Keratinocyte (primary cell): ENCODE results near the gene IGSF8. TPM values are rescaled to one million over a fixed set of nuclear protein-coding genes. Genes with fewer than 3 reads are reported as not detected.

ENCODE experiments used
- DNase-seq: peaks from one replicate; pipeline ENCODE4 v3.0.0-alpha.2; 2011; ENCODE audit warnings: low read depth, missing footprints, low spot score
- FAIRE-seq: peaks from 2 replicates; lab custom pipeline; 2011; peaks lifted over from hg19 to GRCh38; lab: Jason Lieb, UNC
- H2AFZ ChIP-seq: 2 replicates; pipeline ENCODE4 v1.6.0; 2012; ENCODE audit warnings: low read length, control low read depth, inconsistent platforms; ENCODE audit not compliant: control insufficient read depth
- H3K27ac ChIP-seq: 2 replicates; pipeline ENCODE4 v1.5.1; 2011; ENCODE audit warnings: low read length; ENCODE audit not compliant: control insufficient read depth, insufficient read depth
- H3K27me3 ChIP-seq: 3 replicates; pipeline ENCODE4 v1.6.0; 2011; ENCODE audit warnings: low read length; ENCODE audit not compliant: control insufficient read depth, insufficient read depth; ENCODE audit errors: extremely low read depth
- H3K36me3 ChIP-seq, 2 experiments: 2 replicates in 1 of 2; 3 replicates in 1 of 2; pipeline ENCODE4 v1.5.1; 2011; ENCODE audit warnings: low read length in 2 of 2, mild to moderate bottlenecking in 1 of 2; ENCODE audit not compliant: control insufficient read depth in 2 of 2, insufficient read depth in 2 of 2; ENCODE audit errors: extremely low read depth in 1 of 2
- H3K4me1 ChIP-seq: 3 replicates; pipeline ENCODE4 v1.5.1; 2011; ENCODE audit warnings: low read length; ENCODE audit not compliant: control insufficient read depth, insufficient read depth; ENCODE audit errors: extremely low read depth
- H3K4me2 ChIP-seq: 3 replicates; pipeline ENCODE4 v1.6.0; 2011; ENCODE audit warnings: low read depth, low read length; ENCODE audit not compliant: control insufficient read depth, insufficient read depth; ENCODE audit errors: extremely low read depth
- H3K4me3 ChIP-seq, 3 experiments: fragments of 200-600 bp in 1 of 3; sonication (generic) in 1 of 3; 2 replicates in 2 of 3; 3 replicates in 1 of 3; pipeline ENCODE4 v1.5.1; 2011 to 2016; ENCODE audit warnings: low read length in 3 of 3, mild to moderate bottlenecking in 3 of 3, control low read depth in 2 of 3, inconsistent platforms in 1 of 3, low read depth in 1 of 3, mixed read lengths in 1 of 3, mixed run types in 1 of 3, moderate library complexity in 1 of 3; ENCODE audit not compliant: control insufficient read depth in 2 of 3, insufficient read depth in 2 of 3; ENCODE audit errors: extremely low read depth in 1 of 3
- H3K79me2 ChIP-seq: 2 replicates; pipeline ENCODE4 v1.6.0; 2012; ENCODE audit warnings: low read length; ENCODE audit not compliant: control insufficient read depth, insufficient read depth
- H3K9ac ChIP-seq: 3 replicates; pipeline ENCODE4 v1.6.0; 2011; ENCODE audit warnings: low read length; ENCODE audit not compliant: control insufficient read depth, insufficient read depth; ENCODE audit errors: extremely low read depth
- H3K9me1 ChIP-seq: 3 replicates; pipeline ENCODE4 v1.6.0; 2011; ENCODE audit warnings: low read length; ENCODE audit not compliant: control insufficient read depth, insufficient read depth; ENCODE audit errors: extremely low read depth
- H3K9me3 ChIP-seq: 2 replicates; pipeline ENCODE4 v1.5.1; 2012; ENCODE audit warnings: low read depth, low read length; ENCODE audit not compliant: control insufficient read depth
- H4K20me1 ChIP-seq: 3 replicates; pipeline ENCODE4 v1.6.0; 2011; ENCODE audit warnings: low read length; ENCODE audit not compliant: control insufficient read depth, insufficient read depth; ENCODE audit errors: extremely low read depth
- CTCF ChIP-seq, 3 experiments: IDR thresholded peaks in 1 of 3; conservative IDR thresholded peaks in 1 of 3; optimal IDR thresholded peaks in 1 of 3; 2 replicates in 2 of 3; 3 replicates in 1 of 3; pipeline versions ENCODE3 to v1.5.1; 2011; ENCODE audit warnings: low read length in 3 of 3, mild to moderate bottlenecking in 3 of 3, moderate library complexity in 2 of 3, control low read depth in 1 of 3, inconsistent platforms in 1 of 3; ENCODE audit not compliant: insufficient read depth in 2 of 3; ENCODE audit errors: extremely low read depth in 1 of 3
- EZH2 ChIP-seq: IDR thresholded peaks from one replicate; pipeline ENCODE4 v1.6.1; 2012; ENCODE audit warnings: inconsistent platforms, mild to moderate bottlenecking, low read length, moderate library complexity
- dilution Hi-C: fragments of 300-500 bp; cut with MboI; formaldehyde crosslinking; loops from one replicate; pipeline ENCODE4 v1.7.0; 2020; ENCODE audit warnings: low sequenced_read_pairs; ENCODE audit not compliant: extremely low pct_ligation_motif_present
- polyA plus RNA-seq, 5 experiments: library from polyadenylated mRNA; depleted of rRNA in 3 of 5; stranded (reverse) in 3 of 5; stranded (forward) in 1 of 5; unstranded in 1 of 5; fragments of >200 nt; gene quantifications; 1 replicate in 1 of 5; 2 replicates in 3 of 5; 3 replicates in 1 of 5; pipeline versions ENCODE4 v1.2.1 to v1.2.3, GENCODE V29; 2011 to 2012; ENCODE audit warnings: missing spikeins in 2 of 5, low read depth in 1 of 5, low replicate concordance in 1 of 5

The IGSF8 gene
- polyA plus RNA-seq, 1 donor (not counting 4 experiments of a cell fraction or from before 2014, with no cell fraction given), result 16.5 TPM

GRCh38 chr1:160087118-160087662, 11.2 kb downstream of the IGSF8 start:
- dilution Hi-C loops, result no loop called here
- Histone ChIP-seq H3K27ac (no peak overlapping the region), H2AFZ (no peak overlapping the region), H3K27me3 (peaks cover 16% of the 10 kb centered on the region), H4K20me1 (no peaks in the 10 kb centered on the region), H3K4me2 (no peak overlapping the region), H3K4me3 (no peak overlapping the region), H3K4me1 (peaks cover 5% of the 10 kb centered on the region), H3K79me2 (no peaks in the 10 kb centered on the region), H3K9me1 (no peaks in the 10 kb centered on the region), H3K36me3 (peaks cover 7 to 9% of the 10 kb centered on the region in 2 experiments), H3K9ac (no peak overlapping the region), H3K9me3 (no peaks in the 10 kb centered on the region)
- FAIRE-seq (no peak), DNase-seq (no peak)
- no peak for TF ChIP-seq CTCF (optimal IDR thresholded peaks at IDR 0.05 in 1 of 3, IDR thresholded peaks at IDR 0.05 in 1 of 3, conservative IDR thresholded peaks at IDR 0.05 in 1 of 3; ENCODE audit: extremely low read depth in 1 of 3, insufficient read depth in 2 of 3, low read length in 3 of 3)
- no peak for TF ChIP-seq EZH2

- peaks cover 5% of the 10 kb centered on the region for H3K4me1 ChIP-seq
- H4K20me1 ChIP-seq, result no peaks in the 10 kb centered on the region
- DNase-seq, result no peak
- TF ChIP-seq EZH2, result no peak
- no peak for TF ChIP-seq CTCF (optimal IDR thresholded peaks at IDR 0.05 in 1 of 3, IDR thresholded peaks at IDR 0.05 in 1 of 3, conservative IDR thresholded peaks at IDR 0.05 in 1 of 3; ENCODE audit: extremely low read depth in 1 of 3, insufficient read depth in 2 of 3, low read length in 3 of 3)
- H2AFZ ChIP-seq, result no peak overlapping the region
- H3K4me3 ChIP-seq, result no peak overlapping the region
- H3K9ac ChIP-seq, result no peak overlapping the region
- dilution Hi-C loops, result no loop called here
- H3K36me3 ChIP-seq, result peaks cover 3 to 4% of the 10 kb centered on the region in 2 experiments
- no peak overlapping the region for H3K4me2 ChIP-seq
- H3K27me3 ChIP-seq, result peaks cover 24% of the 10 kb centered on the region
- H3K79me2 ChIP-seq, result no peaks in the 10 kb centered on the region
- no peak for FAIRE-seq
- H3K9me3 ChIP-seq, result no peaks in the 10 kb centered on the region
- no peaks in the 10 kb centered on the region for H3K9me1 ChIP-seq
- no peak overlapping the region for H3K27ac ChIP-seq
Measured at GRCh38 chr1:160086456-160086892, 11.9 kb downstream of the IGSF8 start.
